Measurements from ENCODE around the gene CAMKV.
"Not testable (repeated sequence)": the region's sequence is repeated elsewhere in the genome, so short reads cannot be mapped to it uniquely, and the experiment has no call there.

CAMKV gene

GRCh38 chr3:49826016-49826415 is 43.7 kb downstream of the CAMKV start:
- Histone ChIP-seq H3K4me3 (ENCODE audit: insufficient read length, low read depth) (no peak overlapping the region), H3K36me3 (ENCODE audit: insufficient read depth, insufficient read length, low read length) (peaks cover 34% of the 10 kb centered on the region), H3K4me1 (ENCODE audit: insufficient read depth, insufficient read length) (no peaks in the 10 kb centered on the region), H3K9ac (ENCODE audit: insufficient read length, low read depth) (no peak overlapping the region), H3K9me3 (ENCODE audit: insufficient read depth, low read length) (no peaks in the 10 kb centered on the region), H3K27me3 (ENCODE audit: insufficient read depth, insufficient read length) (no peaks in the 10 kb centered on the region)
- DNase-seq (ENCODE audit: low read depth, low spot score) = no peak
- no peak for TF ChIP-seq YY1 (IDR thresholded peaks at IDR 0.05; ENCODE audit: insufficient read depth, insufficient read length)

- not testable (repeated sequence) for H3K36me3 ChIP-seq (ENCODE audit: insufficient read depth, insufficient read length, low read length); H3K27me3 ChIP-seq (ENCODE audit: insufficient read depth, insufficient read length); H3K4me3 ChIP-seq (ENCODE audit: insufficient read length, low read depth); H3K9ac ChIP-seq (ENCODE audit: insufficient read length, low read depth); H3K9me3 ChIP-seq (ENCODE audit: insufficient read depth, low read length); DNase-seq (ENCODE audit: low read depth, low spot score); H3K4me1 ChIP-seq (ENCODE audit: insufficient read depth, insufficient read length)
Observed at GRCh38 chr3:49823131-49823530, 46.6 kb downstream of the CAMKV start.

- Histone ChIP-seq H3K9ac (ENCODE audit: insufficient read length, low read depth) (no peak within 1 kb of the TSS), H3K4me3 (ENCODE audit: insufficient read length, low read depth) (no peak within 1 kb of the TSS), H3K36me3 (ENCODE audit: insufficient read depth, insufficient read length, low read length) (no peaks in the 10 kb centered on the region), H3K9me3 (ENCODE audit: insufficient read depth, low read length) (no peaks in the 10 kb centered on the region), H3K27me3 (ENCODE audit: insufficient read depth, insufficient read length) (no peaks in the 10 kb centered on the region), H3K4me1 (ENCODE audit: insufficient read depth, insufficient read length) (no peaks in the 10 kb centered on the region)
- no peak for DNase-seq (ENCODE audit: low read depth, low spot score)
- no peak for TF ChIP-seq ZNF274 (IDR thresholded peaks at IDR 0.05; ENCODE audit: low read depth, low read length)
- no peak for TF ChIP-seq YY1 (IDR thresholded peaks at IDR 0.05; ENCODE audit: insufficient read depth, insufficient read length)
- no peak for TF ChIP-seq SUZ12 (IDR thresholded peaks at IDR 0.05; ENCODE audit: extremely low read depth, insufficient read depth, insufficient read length)
Observed at GRCh38 chr3:49813497-49814174, 56.1 kb downstream of the CAMKV start, which contains the start of gene UBA7. Gene UBA7 (minus strand): TSS chr3:49813953. CDS start chr3:49813787, 166 bp downstream.

GRCh38 chr3:49812916-49813496 is 56.7 kb downstream of the CAMKV start:
- DNase-seq (ENCODE audit: low read depth, low spot score) = no peak
- H3K4me3 ChIP-seq (ENCODE audit: insufficient read length, low read depth) = no peak overlapping the region
- no peak overlapping the region for H3K9ac ChIP-seq (ENCODE audit: insufficient read length, low read depth)

More at GRCh38 chr3:49812916-49813496, 56.7 kb downstream of the CAMKV start:
- no peaks in the 10 kb centered on the region for H3K9me3 ChIP-seq (ENCODE audit: insufficient read depth, low read length)
- H3K4me1 ChIP-seq (ENCODE audit: insufficient read depth, insufficient read length) = no peaks in the 10 kb centered on the region
- H3K27me3 ChIP-seq (ENCODE audit: insufficient read depth, insufficient read length) = no peaks in the 10 kb centered on the region
- TF ChIP-seq ZNF274 (IDR thresholded peaks at IDR 0.05; ENCODE audit: low read depth, low read length) (no peak), SUZ12 (IDR thresholded peaks at IDR 0.05; ENCODE audit: extremely low read depth, insufficient read depth, insufficient read length) (no peak), YY1 (IDR thresholded peaks at IDR 0.05; ENCODE audit: insufficient read depth, insufficient read length) (no peak)
- H3K36me3 ChIP-seq (ENCODE audit: insufficient read depth, insufficient read length, low read length) = no peaks in the 10 kb centered on the region

All from NT2/D1 (cell line).